ENCODE measurements around the gene PDE11A.
A peak's percentile ranks its signal among the peaks of the same experiment; 100 is the strongest.

Gene PDE11A

GRCh38 chr2:178018141-178018540, 54.4 kb downstream of the PDE11A start:
- no peak for DNase-seq (ENCODE audit: low read depth)
- H3K4me3 ChIP-seq (ENCODE audit: low read depth, low read length) = no peak overlapping the region

- H3K4me3 ChIP-seq (ENCODE audit: low read depth, low read length) = no peak overlapping the region
- no peak for DNase-seq (ENCODE audit: low read depth)
Observed at GRCh38 chr2:178016612-178017011, 56.0 kb downstream of the PDE11A start.

- H3K4me3 ChIP-seq (ENCODE audit: low read depth, low read length) = no peak overlapping the region
- DNase-seq (ENCODE audit: low read depth) = no peak
Observed at GRCh38 chr2:178012639-178013038, 59.9 kb downstream of the PDE11A start.

- no peak for DNase-seq (ENCODE audit: low read depth)
- no peak overlapping the region for H3K4me3 ChIP-seq (ENCODE audit: low read depth, low read length)
Observed at GRCh38 chr2:178009813-178010212, 62.8 kb downstream of the PDE11A start.

- DNase-seq (ENCODE audit: low read depth) = peak; percentile 46
- no peak overlapping the region for H3K4me3 ChIP-seq (ENCODE audit: low read depth, low read length)
Observed at GRCh38 chr2:178008636-178009289, 63.8 kb downstream of the PDE11A start.

GRCh38 chr2:178006710-178007109, 65.9 kb downstream of the PDE11A start:
- no peak for DNase-seq (ENCODE audit: low read depth)
- H3K4me3 ChIP-seq (ENCODE audit: low read depth, low read length) = no peak overlapping the region

GRCh38 chr2:178005756-178006155, 66.8 kb downstream of the PDE11A start:
- DNase-seq (ENCODE audit: low read depth) = no peak

GRCh38 chr2:178002038-178002437, 70.5 kb downstream of the PDE11A start:
- no peak overlapping the region for H3K4me3 ChIP-seq (ENCODE audit: low read depth, low read length)

More at GRCh38 chr2:178005756-178006155, 66.8 kb downstream of the PDE11A start:
- no peak overlapping the region for H3K4me3 ChIP-seq (ENCODE audit: low read depth, low read length)

GRCh38 chr2:177998996-177999395, 73.6 kb downstream of the PDE11A start:
- no peak overlapping the region for H3K4me3 ChIP-seq (ENCODE audit: low read depth, low read length)
- DNase-seq (ENCODE audit: low read depth) = no peak

More at GRCh38 chr2:178002038-178002437, 70.5 kb downstream of the PDE11A start:
- DNase-seq (ENCODE audit: low read depth) = no peak

- peak; percentile 47 for DNase-seq (ENCODE audit: low read depth)
Observed at GRCh38 chr2:177998006-177998405, 74.6 kb downstream of the PDE11A start.

GRCh38 chr2:177992992-177993391, 79.6 kb downstream of the PDE11A start:
- no peak for DNase-seq (ENCODE audit: low read depth)

More at GRCh38 chr2:177998006-177998405, 74.6 kb downstream of the PDE11A start:
- no peak overlapping the region for H3K4me3 ChIP-seq (ENCODE audit: low read depth, low read length)

GRCh38 chr2:177989029-177989885, 83.3 kb downstream of the PDE11A start:
- DNase-seq (ENCODE audit: low read depth) = no peak
- H3K4me3 ChIP-seq (ENCODE audit: low read depth, low read length) = no peak overlapping the region

More at GRCh38 chr2:177992992-177993391, 79.6 kb downstream of the PDE11A start:
- H3K4me3 ChIP-seq (ENCODE audit: low read depth, low read length) = no peak overlapping the region

GRCh38 chr2:177984749-177985148, 87.8 kb downstream of the PDE11A start:
- no peak overlapping the region for H3K4me3 ChIP-seq (ENCODE audit: low read depth, low read length)
- DNase-seq (ENCODE audit: low read depth) = no peak

GRCh38 chr2:177983183-177983788, 89.3 kb downstream of the PDE11A start:
- DNase-seq (ENCODE audit: low read depth) = no peak
- no peak overlapping the region for H3K4me3 ChIP-seq (ENCODE audit: low read depth, low read length)

- DNase-seq (ENCODE audit: low read depth) = no peak
- no peak overlapping the region for H3K4me3 ChIP-seq (ENCODE audit: low read depth, low read length)
Observed at GRCh38 chr2:177972782-177973181, 99.8 kb downstream of the PDE11A start.

- no peak overlapping the region for H3K4me3 ChIP-seq (ENCODE audit: low read depth, low read length)
- DNase-seq (ENCODE audit: low read depth) = no peak
Observed at GRCh38 chr2:177972123-177972522, 100.5 kb downstream of the PDE11A start.

- H3K4me3 ChIP-seq (ENCODE audit: low read depth, low read length) = no peak overlapping the region
- DNase-seq (ENCODE audit: low read depth) = no peak
Observed at GRCh38 chr2:177970670-177971454, 101.7 kb downstream of the PDE11A start.

GRCh38 chr2:177964892-177965291, 107.7 kb downstream of the PDE11A start:
- DNase-seq (ENCODE audit: low read depth) = no peak
- no peak overlapping the region for H3K4me3 ChIP-seq (ENCODE audit: low read depth, low read length)

- DNase-seq (ENCODE audit: low read depth) = no peak
- H3K4me3 ChIP-seq (ENCODE audit: low read depth, low read length) = no peak overlapping the region
Observed at GRCh38 chr2:177952151-177952550, 120.4 kb downstream of the PDE11A start.

Measured in skeletal muscle cell (primary cell).